SHP77 treated with DMSO at 0.1 percent for 48 hours (cell line): ENCODE data around the gene SPAG16.
"Not testable (repeated sequence)": the region's sequence is repeated elsewhere in the genome, so short reads cannot be mapped to it uniquely, and the experiment has no call there.

Experiments
- DNase-seq: peaks from one replicate; lab custom pipeline; 2025; lab: John Stamatoyannopoulos, UW

Gene SPAG16

GRCh38 chr2:213696442-213696841, 412.2 kb downstream of the SPAG16 start:
- DNase-seq = no peak

- DNase-seq = not testable (repeated sequence)
Observed at GRCh38 chr2:213701365-213701764, 417.1 kb downstream of the SPAG16 start.

- no peak for DNase-seq
Observed at GRCh38 chr2:213703406-213704098, 419.3 kb downstream of the SPAG16 start.

DNA sequence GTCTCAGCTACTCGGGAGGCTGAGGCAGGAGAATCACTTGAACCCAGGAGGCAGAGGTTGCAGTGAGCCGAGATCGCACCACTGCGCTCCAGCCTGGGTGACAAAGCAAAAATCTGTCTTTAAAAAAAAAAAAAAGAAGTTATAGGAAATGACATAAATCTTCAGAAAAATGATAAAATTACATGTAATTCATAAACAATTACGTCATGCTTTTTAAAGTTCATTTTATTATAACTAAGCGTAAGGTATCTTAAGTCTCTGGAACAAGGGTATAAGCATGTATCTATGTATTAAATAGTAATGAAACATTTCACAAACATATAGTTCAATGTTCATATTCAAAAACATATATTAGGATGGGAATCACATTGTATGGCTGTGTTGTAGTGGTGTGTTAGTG, 425.9 kb downstream of the SPAG16 start:
- no peak for DNase-seq

DNA sequence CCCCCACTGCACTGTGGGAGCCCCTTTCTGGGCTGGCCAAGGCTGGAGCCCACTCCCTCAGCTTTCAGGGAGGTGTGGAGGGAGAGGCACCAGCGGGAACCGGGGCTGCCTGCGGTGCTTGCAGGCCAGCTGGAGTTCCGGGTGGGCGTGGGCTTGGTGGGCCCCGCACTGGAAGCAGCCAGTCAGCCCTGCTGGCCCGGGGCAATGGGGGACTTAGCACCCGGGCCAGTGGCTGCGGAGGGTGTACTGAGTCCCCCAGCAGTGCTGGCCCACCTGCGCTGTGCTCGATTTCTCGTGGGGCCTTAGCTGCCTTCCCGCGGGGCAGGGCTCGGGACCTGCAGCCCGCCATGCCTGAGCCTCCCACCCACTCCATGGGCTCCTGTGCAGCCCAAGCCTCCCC, 434.1 kb downstream of the SPAG16 start:
- DNase-seq = not testable (repeated sequence)

- DNase-seq = no peak
Observed at GRCh38 chr2:213722565-213722964, 438.3 kb downstream of the SPAG16 start.

DNA sequence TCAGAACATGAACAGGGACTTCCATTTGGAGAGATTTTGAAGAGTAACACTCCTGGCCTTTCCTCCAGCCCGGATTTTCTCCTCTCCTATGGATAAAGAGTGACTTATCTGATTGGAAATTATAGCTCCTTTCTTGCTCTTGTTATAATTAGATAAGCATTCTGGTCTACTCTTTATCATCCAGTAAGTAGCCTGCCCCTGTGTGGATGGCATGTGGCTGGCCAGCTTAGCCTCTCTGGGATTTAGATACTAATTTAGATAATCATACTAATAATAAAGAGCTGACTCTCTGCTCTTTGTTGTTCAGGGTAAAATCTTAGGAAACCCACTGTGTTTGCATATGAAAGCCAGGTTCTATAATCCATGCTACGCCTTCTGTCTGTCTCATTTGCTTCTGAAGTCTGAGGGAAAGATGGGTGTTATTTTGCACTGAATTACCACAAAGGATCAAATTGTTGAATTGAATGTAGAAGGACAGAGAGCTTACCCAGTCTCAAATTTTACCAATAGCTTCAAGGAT, 438.8 kb downstream of the SPAG16 start:
- no peak for DNase-seq

- DNase-seq = no peak
Observed at GRCh38 chr2:213723707-213724106, 439.4 kb downstream of the SPAG16 start.

DNA sequence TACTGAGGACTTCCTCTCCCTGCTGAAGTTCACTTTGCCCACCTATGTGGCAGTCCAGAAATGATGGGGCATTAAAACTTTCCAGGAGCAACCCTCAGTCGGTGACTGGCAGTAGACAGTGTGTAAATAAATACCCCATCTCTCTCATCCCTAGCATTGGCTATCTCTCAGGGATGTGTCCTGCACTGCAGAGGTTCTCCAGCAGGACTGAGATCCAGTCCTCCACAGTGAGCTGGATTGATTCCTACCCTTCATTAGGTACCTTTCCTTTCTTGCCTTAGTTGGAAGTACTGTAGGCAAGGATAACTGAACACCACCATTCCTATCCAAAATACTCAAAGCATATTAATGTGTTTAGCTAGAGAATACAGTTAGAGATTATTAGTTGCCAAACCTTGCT, 441.8 kb downstream of the SPAG16 start:
- DNase-seq = no peak

DNA sequence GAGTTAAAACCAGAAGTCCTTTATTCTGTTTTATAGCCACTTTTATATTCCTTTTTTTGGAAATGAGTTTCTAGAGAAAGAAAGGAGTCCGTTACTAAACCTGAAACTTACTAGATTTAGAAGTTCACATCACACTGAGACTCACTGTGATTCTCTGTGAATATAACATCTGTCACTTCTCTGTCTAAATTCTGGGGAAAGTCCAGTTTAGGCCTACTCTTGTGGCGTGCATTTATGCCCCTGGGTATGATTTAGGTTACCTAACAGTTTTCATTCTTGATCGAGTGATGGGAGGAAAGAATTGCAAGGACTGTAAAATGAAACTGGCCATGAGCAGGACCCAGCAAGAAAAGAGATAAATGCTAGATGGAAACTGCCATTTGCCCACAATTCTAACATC, 449.6 kb downstream of the SPAG16 start:
- DNase-seq = no peak

DNA sequence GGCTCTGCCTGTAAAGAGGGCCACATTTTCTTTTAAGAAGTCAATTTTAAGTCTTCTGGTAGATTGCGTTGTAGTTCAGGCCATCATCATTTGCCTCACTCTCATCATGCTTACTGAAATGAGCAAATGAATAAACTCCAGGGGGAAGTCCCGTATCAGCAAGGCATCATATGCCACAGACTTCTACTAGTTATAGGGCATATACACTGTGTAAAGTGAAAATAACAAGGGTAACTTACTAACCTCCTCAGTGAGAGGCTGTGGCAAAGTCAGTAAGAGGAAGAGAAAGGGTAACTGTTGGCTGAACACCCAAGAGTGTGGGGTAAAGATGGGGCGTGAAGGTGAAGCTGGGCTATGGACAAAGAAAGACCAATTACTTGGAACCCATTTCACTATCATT, 456.2 kb downstream of the SPAG16 start:
- DNase-seq = no peak

DNA sequence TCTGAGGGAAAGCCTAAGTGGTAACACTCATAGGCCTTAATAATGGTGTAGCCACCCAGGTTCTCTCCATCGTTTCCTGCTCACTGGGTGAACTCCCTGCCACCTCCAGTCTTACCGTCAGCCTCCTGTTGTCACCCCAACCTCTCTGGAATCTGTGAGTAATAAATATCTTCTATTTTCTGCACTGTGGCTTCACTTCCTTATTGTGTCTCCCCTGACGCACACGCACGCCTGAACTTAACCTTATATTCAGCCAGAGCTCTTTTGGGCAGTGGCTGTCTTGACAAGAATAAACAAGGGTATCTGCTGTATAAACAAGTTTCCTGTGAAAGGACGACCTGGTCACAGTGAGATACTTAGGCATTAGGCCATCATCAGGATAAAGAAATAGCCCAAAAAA, 467.2 kb downstream of the SPAG16 start:
- DNase-seq = no peak

- DNase-seq = no peak
Observed at GRCh38 chr2:213752575-213752974, 468.3 kb downstream of the SPAG16 start.

- no peak for DNase-seq
Observed at GRCh38 chr2:213757525-213757924, 473.3 kb downstream of the SPAG16 start.

DNA sequence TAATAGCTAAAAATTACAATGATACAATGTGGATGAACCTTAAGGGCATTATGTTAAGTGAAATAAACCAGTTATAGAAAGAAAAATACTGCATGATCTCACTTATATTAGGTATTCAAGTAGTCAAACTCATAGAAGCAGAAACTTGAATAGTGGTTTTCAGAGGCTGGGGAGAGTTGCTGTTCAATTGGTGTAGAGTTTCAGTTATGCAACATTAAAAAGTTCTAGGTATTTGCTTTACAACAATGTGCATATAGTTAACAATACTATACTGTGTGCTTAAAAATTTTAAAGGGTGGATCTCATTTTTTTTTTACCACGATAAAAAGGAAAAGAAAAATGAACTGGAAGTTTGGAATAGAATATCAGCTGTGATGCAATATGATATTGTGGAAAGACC, 479.1 kb downstream of the SPAG16 start:
- no peak for DNase-seq

- no peak for DNase-seq
Observed at GRCh38 chr2:213763963-213764362, 479.7 kb downstream of the SPAG16 start.

- DNase-seq = no peak
Observed at GRCh38 chr2:213764849-213765248, 480.6 kb downstream of the SPAG16 start.

DNA sequence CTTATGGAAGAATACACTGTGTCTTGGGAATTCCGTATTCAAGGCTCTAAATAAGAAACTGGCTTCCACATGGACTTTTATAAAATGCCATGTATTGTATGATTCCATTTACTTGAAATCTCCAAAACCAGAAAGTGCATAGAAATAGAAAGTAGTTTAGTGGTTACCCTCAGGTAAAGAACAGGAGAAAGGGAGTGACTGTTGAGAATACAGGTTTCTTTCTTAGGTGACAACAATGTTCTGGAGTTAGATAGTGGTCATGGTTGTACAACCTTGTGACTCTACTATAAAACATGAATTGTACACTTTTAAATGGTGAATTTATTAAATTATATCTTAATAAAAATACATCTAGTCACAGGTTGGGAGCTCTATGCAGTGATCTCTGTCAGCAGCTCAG, 481.8 kb downstream of the SPAG16 start:
- no peak for DNase-seq

- DNase-seq = no peak
Observed at GRCh38 chr2:213766465-213766901, 482.2 kb downstream of the SPAG16 start.

- no peak for DNase-seq
Observed at GRCh38 chr2:213787869-213788268, 503.6 kb downstream of the SPAG16 start.

DNA sequence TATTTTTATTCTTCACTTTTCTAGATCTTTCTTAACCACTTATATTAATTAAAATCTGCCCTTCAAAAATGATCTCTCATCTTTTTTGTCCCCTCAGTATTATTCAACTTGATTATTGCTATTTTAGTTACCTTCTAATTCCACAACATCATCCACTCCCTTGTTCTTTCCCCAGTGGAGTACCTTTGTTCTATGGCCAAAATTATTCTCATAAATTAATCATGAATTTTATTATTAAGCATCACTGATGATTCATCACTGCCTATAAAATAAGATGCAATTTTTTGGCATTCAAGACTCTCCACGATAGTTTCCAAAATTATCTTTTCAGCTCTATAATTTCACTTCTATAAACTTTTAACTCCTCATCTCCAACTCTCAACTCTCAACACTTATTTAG, 505.7 kb downstream of the SPAG16 start:
- no peak for DNase-seq

DNA sequence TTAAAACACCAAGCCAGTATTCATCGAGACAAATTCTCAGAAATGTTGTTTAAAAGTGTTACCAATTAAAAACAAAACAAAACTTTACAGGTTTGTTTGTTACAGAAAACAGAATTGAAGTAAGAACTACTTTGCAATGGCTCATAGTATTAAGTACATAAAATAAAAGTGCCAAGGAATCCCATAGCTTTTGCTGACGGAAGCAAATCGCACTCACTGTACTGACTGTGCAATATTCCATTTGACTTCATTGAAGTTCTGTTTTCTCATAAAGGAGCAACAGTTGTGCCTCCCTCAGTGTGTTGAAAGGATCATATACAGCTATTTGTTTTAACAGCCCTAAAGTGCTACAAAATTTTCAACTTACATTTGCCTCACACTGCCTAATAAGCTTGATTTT, 507.8 kb downstream of the SPAG16 start:
- DNase-seq = no peak

DNA sequence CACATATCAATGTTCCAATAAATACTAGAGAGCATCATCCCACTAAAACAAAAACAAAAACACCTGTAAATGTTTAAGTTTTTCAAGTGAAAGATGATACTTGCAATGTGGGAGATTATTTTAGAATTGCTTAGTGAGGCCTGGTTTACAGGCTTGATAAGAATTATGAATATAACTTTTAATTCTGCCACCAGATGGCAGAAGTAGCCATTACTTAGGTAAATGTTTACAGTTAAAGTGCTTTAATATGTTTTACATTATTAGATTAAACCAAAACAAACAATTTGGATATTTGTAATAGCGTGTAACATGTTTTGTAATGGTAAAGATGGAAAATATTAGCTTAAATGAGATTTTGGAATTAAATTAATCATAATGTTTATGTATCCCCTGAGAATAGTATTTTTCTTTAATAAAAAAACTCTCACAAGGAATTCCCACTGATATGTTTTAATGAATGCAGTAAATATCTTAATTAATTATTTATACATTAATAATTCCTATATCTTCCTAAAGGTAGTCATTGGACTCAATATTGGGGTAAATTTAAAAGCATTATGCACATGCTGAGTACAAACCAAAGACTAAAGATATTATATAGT, 522.0 kb downstream of the SPAG16 start:
- DNase-seq = no peak

DNA sequence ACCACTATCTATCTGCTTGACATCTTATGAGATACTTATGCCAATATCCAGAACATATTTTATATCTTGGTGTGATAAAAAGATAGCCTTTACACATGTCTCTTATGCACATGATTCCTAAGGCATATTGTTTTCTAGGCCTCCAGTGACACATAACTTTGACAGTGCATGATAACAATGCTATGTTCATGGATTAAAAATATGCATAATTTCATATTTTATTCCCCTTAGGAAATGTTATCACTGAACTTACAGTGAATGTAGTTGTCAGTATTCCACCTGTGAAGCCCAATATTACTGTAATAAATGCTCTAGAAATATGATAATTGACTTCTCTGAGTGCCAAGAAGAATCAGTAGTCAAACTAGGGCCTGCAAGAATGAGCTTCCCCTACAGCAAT, 532.3 kb downstream of the SPAG16 start:
- DNase-seq = no peak
